Transverse colon (tissue), 4 donors: ENCODE measurements around the gene TMEM201. TPM values are rescaled to one million over a fixed set of nuclear protein-coding genes. Genes with fewer than 3 reads are reported as not detected.

ENCODE experiments used
- DNase-seq: peaks from one replicate; pipeline ENCODE4 v3.0.0-alpha.2; 2019
- H3K27ac ChIP-seq, 4 donors: fragments of 200-600 bp; sonication (generic); 2 replicates each; pipeline ENCODE4 v1.5.1; 2016 to 2018; ENCODE audit warnings: inconsistent platforms in 4 of 4
- H3K27me3 ChIP-seq: fragments of 200-600 bp; sonication (generic); 2 replicates; pipeline ENCODE4 v1.5.1; 2017; ENCODE audit warnings: inconsistent platforms
- H3K36me3 ChIP-seq, 4 donors: fragments of 200-600 bp; sonication (generic); 2 replicates each; pipeline ENCODE4 v1.5.1; 2017 to 2019; ENCODE audit warnings: inconsistent platforms in 4 of 4
- H3K4me1 ChIP-seq, 4 donors: fragments of 200-600 bp; sonication (generic); 2 replicates each; pipeline ENCODE4 v1.5.1; 2017 to 2020; ENCODE audit warnings: inconsistent platforms in 4 of 4
- H3K4me3 ChIP-seq, 4 donors: fragments of 200-600 bp; sonication (generic); 1 replicate in 1 of 4; 2 replicates in 3 of 4; pipeline versions ENCODE4 v1.5.1 to v1.6.1; 2017 to 2019; ENCODE audit warnings: inconsistent platforms in 4 of 4
- H3K9me3 ChIP-seq, 2 donors: fragments of 200-600 bp; sonication (generic); 2 replicates each; pipeline ENCODE4 v1.5.1; 2017 to 2019; ENCODE audit warnings: inconsistent platforms in 2 of 2
- EP300 ChIP-seq: sonication (generic); formaldehyde crosslinking; IDR thresholded peaks from one replicate; pipeline ENCODE4 v1.6.1; 2017; ENCODE audit warnings: antibody characterized with exemption, low read depth
- POLR2A ChIP-seq: fragments of 450-650 bp; IDR thresholded peaks from one replicate; pipeline ENCODE4 v1.6.1; 2016; ENCODE audit warnings: antibody characterized with exemption, mild to moderate bottlenecking, moderate library complexity
- POLR2AphosphoS5 ChIP-seq, 3 donors: sonication (generic); formaldehyde crosslinking; IDR thresholded peaks; one replicate each; pipeline ENCODE4 v1.6.1; 2016; ENCODE audit warnings: antibody characterized with exemption in 3 of 3
- WGBS, 2 donors: methylation state at CpG; one replicate each; pipeline ENCODE4 v1.1.5; 2018; ENCODE audit warnings: low coverage in 1 of 2; 5-methylcytosine and 5-hydroxymethylcytosine counted together
- in situ Hi-C, 4 donors: fragments of 200-750 bp; cut with MboI; loops; one replicate each; pipeline versions ENCODE4 v1.15.0 to v1.15.1; 2017; ENCODE audit warnings: low sequenced_read_pairs in 3 of 4, low pct_ligation_motif_present in 1 of 4, low pct_unique_long_range_greater_than_20kb in 1 of 4
- intact Hi-C: fragments of 100-400 bp; cut with DNase I; formaldehyde crosslinking; loops from one replicate; pipeline ENCODE4 v1.15.1; 2023; ENCODE audit warnings: low total_unique reads
- total RNA-seq, 4 donors: library from RNA; depleted of rRNA; stranded (reverse); fragments of >200 nt; gene quantifications; one replicate each; pipeline ENCODE4 v1.1.0, GENCODE V29; 2016
- TF ChIP-seq, protein P1 (sequence below), 5 experiments: fragments of 200-600 bp in 3 of 5; fragments of 450-650 bp in 2 of 5; sonication (generic) in 3 of 5; IDR thresholded peaks; 1 replicate in 2 of 5; 2 replicates in 3 of 5; pipeline ENCODE4 v1.5.1; 2016 to 2017; ENCODE audit warnings: antibody characterized with exemption in 5 of 5, inconsistent platforms in 3 of 5, mild to moderate bottlenecking in 2 of 5, moderate library complexity in 1 of 5

Gene TMEM201
- total RNA-seq, 4 donors from 2014 or later: 2.6 to 19.7 (median 6.0) TPM

DNA sequence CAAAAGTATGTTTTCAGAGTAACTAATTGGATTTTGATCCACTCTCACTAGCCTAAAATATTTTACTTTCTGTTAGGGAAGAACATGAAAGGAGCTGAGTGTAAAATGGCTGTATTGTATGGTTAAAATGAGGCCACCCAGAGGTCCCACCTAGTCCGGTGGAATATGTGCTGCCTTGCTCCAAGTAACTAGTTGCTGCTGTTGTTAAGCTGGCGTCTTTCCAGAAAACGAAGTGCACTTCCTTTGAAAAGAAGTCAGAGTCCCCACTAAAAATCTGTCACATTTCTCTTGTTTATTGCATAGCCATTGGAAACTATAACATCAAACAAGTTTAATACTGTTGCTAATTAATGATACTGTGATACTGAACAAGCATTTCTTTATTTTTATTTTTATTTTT lies 46.3 kb upstream of the TMEM201 start:
- Histone ChIP-seq H3K4me1 (peaks cover 7 to 39% (median 28%) of the 10 kb centered on the region in 4 donors), H3K4me3 (no peak overlapping the region), H3K36me3 (no peaks in the 10 kb centered on the region), H3K9me3 (no peaks in the 10 kb centered on the region), H3K27me3 (no peaks in the 10 kb centered on the region), H3K27ac (peak overlapping the region; percentile 3 to 64 (median 28))
- DNase-seq: peak; percentile 28
- intact Hi-C loops: no loop called here
- no peak for TF ChIP-seq POLR2A
- TF ChIP-seq, protein P1, sequence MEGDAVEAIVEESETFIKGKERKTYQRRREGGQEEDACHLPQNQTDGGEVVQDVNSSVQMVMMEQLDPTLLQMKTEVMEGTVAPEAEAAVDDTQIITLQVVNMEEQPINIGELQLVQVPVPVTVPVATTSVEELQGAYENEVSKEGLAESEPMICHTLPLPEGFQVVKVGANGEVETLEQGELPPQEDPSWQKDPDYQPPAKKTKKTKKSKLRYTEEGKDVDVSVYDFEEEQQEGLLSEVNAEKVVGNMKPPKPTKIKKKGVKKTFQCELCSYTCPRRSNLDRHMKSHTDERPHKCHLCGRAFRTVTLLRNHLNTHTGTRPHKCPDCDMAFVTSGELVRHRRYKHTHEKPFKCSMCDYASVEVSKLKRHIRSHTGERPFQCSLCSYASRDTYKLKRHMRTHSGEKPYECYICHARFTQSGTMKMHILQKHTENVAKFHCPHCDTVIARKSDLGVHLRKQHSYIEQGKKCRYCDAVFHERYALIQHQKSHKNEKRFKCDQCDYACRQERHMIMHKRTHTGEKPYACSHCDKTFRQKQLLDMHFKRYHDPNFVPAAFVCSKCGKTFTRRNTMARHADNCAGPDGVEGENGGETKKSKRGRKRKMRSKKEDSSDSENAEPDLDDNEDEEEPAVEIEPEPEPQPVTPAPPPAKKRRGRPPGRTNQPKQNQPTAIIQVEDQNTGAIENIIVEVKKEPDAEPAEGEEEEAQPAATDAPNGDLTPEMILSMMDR (IDR thresholded peaks at IDR 0.05): no peak
- no peak for TF ChIP-seq EP300
- no peak for TF ChIP-seq POLR2AphosphoS5 (IDR thresholded peaks at IDR 0.05)
- in situ Hi-C loops: no loop called here
- 10 to 11% methylated on average over 3 of the region's 3 CpGs for WGBS, 2 donors

DNA sequence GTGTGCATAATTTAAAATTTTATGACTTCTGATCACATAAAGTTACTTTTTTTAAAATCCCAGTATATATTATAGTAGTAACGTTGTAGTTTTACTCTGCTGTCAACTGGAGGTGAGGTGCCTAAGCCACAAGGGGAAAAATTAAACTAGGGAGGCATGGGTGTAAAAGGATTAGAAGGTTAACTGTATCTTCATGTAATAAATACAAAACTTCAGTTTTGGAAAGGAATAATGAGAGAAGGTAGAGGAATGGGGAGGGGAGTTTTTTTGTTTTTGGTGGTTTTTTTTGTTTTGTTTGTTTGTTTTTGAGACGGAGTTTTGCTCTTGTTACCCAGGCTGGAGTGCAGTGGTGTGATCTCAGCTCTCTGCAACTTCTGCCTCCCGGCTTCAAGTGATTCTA lies 43.8 kb upstream of the TMEM201 start:
- TF ChIP-seq POLR2AphosphoS5 (IDR thresholded peaks at IDR 0.05): no peak
- TF ChIP-seq POLR2A: no peak
- TF ChIP-seq, protein P1 (IDR thresholded peaks at IDR 0.05): no peak
- no peak for TF ChIP-seq EP300
- DNase-seq: no peak
- 77 to 84% methylated on average over 3 of the region's 3 CpGs for WGBS, 2 donors

DNA sequence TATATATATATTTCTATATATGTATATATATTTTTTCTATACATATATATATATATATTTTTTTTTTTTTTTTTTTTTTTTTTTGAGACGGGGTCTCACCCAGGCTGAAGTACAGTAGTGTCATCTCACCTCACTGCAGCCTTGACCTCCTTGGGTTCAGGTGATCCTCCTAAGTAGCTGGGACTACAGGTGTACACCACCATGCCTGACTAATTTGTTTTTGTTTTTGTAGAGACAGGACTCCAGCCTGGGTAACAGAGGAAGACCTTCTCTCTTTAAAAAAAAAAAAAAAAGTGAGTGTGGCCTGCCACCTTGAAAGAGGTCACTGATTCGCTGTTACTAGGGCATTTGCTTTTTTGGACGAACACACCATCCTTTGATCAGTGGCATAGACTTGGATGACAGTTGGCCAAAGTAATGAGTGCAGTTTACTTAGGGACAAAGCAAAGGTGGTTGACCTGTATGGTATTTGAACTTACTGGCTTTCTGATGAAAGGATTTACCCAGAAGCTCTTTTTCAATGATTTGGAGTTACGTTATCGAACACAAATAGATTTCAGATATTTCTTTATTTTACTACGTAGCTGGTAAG lies 38.7 kb upstream of the TMEM201 start:
- Histone ChIP-seq H3K4me1 (peaks cover 0 to 6% (median 2%) of the 10 kb centered on the region in 4 donors), H3K4me3 (no peak overlapping the region), H3K27ac (no peak overlapping the region), H3K27me3 (no peaks in the 10 kb centered on the region), H3K36me3 (no peaks in the 10 kb centered on the region), H3K9me3 (no peaks in the 10 kb centered on the region)
- in situ Hi-C loops (no loop called here), intact Hi-C loops (loop anchor here (5.0 kb wide), 1 partner anchor 662 kb away; the partner anchor contains the start of gene KIF1B)
- whole genome bisulfite sequencing, 2 donors: 97 to 98% methylated on average over 5 to 6 of the region's 6 CpGs
- TF ChIP-seq EP300 (no peak), POLR2AphosphoS5 (IDR thresholded peaks at IDR 0.05) (no peak), POLR2A (no peak)
- TF ChIP-seq, protein P1 (IDR thresholded peaks at IDR 0.05): no peak
- DNase-seq: no peak

More for the DNA sequence above, 43.8 kb upstream of the TMEM201 start:
- Histone ChIP-seq H3K4me3 (no peak overlapping the region), H3K27ac (no peak overlapping the region), H3K27me3 (no peaks in the 10 kb centered on the region), H3K9me3 (no peaks in the 10 kb centered on the region), H3K4me1 (peaks cover 7 to 22% (median 19%) of the 10 kb centered on the region in 4 donors), H3K36me3 (no peaks in the 10 kb centered on the region)
- in situ Hi-C loops (no loop called here), intact Hi-C loops (loop anchor here (5.0 kb wide), 1 partner anchor 667 kb away; the partner anchor contains the start of gene KIF1B)

DNA sequence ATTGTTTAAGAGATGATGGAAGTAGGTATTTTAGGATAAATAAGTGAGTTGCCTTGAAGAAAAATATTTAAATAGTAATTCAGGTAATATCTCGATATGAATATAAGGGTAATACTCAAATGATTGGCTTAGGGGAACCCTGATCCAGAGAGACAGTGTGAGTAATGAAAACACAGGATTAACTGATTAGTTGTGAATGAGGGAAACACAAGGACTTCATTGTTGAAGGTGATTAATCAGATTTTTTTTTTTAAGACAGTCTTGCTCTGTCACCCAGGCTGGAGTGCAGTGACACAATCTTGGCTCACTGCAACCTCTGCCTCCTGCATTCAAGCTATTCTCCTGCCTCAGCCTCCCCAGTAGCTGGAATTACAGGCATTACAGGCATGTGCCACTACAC lies 36.7 kb upstream of the TMEM201 start:
- 45 to 97% methylated on average over 1 of the region's 1 CpG for WGBS, 2 donors
- H3K4me3 ChIP-seq: no peak overlapping the region
- intact Hi-C loops: no loop called here
- H3K9me3 ChIP-seq: no peaks in the 10 kb centered on the region
- H3K27ac ChIP-seq: no peak overlapping the region
- peaks cover 6 to 16% (median 10%) of the 10 kb centered on the region in 4 donors for H3K4me1 ChIP-seq
- H3K36me3 ChIP-seq: no peaks in the 10 kb centered on the region
- in situ Hi-C loops: no loop called here
- H3K27me3 ChIP-seq: no peaks in the 10 kb centered on the region
- TF ChIP-seq POLR2A (no peak), EP300 (no peak)
- DNase-seq: no peak
